ENCODE data around the gene PCDH8.
"Not testable (repeated sequence)": the region's sequence is repeated elsewhere in the genome, so short reads cannot be mapped to it uniquely, and the experiment has no call there.

Gene PCDH8

GRCh38 chr13:52849291-52850071 lies 1.0 kb upstream of the PCDH8 start:
- DNase-seq = no peak

GRCh38 chr13:52847682-52848432 lies 583 bp downstream of the PCDH8 start:
- no peak for DNase-seq

- no peak for DNase-seq
These were observed 1.1 kb downstream of the PCDH8 start for GRCh38 chr13:52847322-52847681.

GRCh38 chr13:52846567-52847321 lies 1.7 kb downstream of the PCDH8 start:
- no peak for DNase-seq

- no peak for DNase-seq
These were observed 2.5 kb downstream of the PCDH8 start for GRCh38 chr13:52845766-52846566.

GRCh38 chr13:52845334-52845761 lies 3.1 kb downstream of the PCDH8 start:
- DNase-seq = no peak

- DNase-seq = no peak
These were observed 3.6 kb downstream of the PCDH8 start for GRCh38 chr13:52844836-52845235.

- no peak for DNase-seq
These were observed 6.0 kb downstream of the PCDH8 start for GRCh38 chr13:52842441-52842840.

GRCh38 chr13:52840066-52840465 lies 8.4 kb downstream of the PCDH8 start:
- DNase-seq = no peak

- DNase-seq = no peak
These were observed 9.9 kb downstream of the PCDH8 start for GRCh38 chr13:52838433-52839107.

GRCh38 chr13:52837850-52838249 lies 10.6 kb downstream of the PCDH8 start:
- DNase-seq = no peak

GRCh38 chr13:52835071-52835839 lies 13.2 kb downstream of the PCDH8 start:
- DNase-seq = no peak

- DNase-seq = no peak
These were observed 15.1 kb downstream of the PCDH8 start for GRCh38 chr13:52833296-52833875.

- DNase-seq = no peak
These were observed 16.1 kb downstream of the PCDH8 start for GRCh38 chr13:52832313-52832712.

GRCh38 chr13:52830946-52831345 lies 17.5 kb downstream of the PCDH8 start:
- no peak for DNase-seq

GRCh38 chr13:52827839-52828238 lies 20.6 kb downstream of the PCDH8 start:
- DNase-seq = no peak

- not testable (repeated sequence) for DNase-seq
These were observed 30.6 kb downstream of the PCDH8 start for GRCh38 chr13:52817886-52818285.

- no peak for DNase-seq
These were observed 33.1 kb downstream of the PCDH8 start for GRCh38 chr13:52815330-52815729.

- DNase-seq = no peak
These were observed 35.5 kb downstream of the PCDH8 start for GRCh38 chr13:52812941-52813340.

GRCh38 chr13:52811841-52812240 lies 36.6 kb downstream of the PCDH8 start:
- no peak for DNase-seq

GRCh38 chr13:52810526-52810925 lies 37.9 kb downstream of the PCDH8 start:
- DNase-seq = no peak
